B cell (primary cell): Measurements from ENCODE around the gene NRG2. TPM values are rescaled to one million over a fixed set of nuclear protein-coding genes. Genes with fewer than 3 reads are reported as not detected.
A peak's percentile ranks its signal among the peaks of the same experiment; 100 is the strongest.

Experiments
- ATAC-seq: fragments of 200-7000 bp; cut with Tn5 transposase; one replicate; pipeline ENCODE4 v1.10.0; 2021; ENCODE audit warnings: low read depth, mild to moderate bottlenecking, moderate number of reproducible peaks, moderate library complexity
- CTCF ChIA-PET: fragments of 350-600 bp; sonication (Branson Sonifier 250); formaldehyde crosslinking; loops from one replicate; lab custom pipeline; 2021; ENCODE audit warnings: antibody characterized with exemption, inconsistent platforms; lab: Charles Lee
- POLR2A ChIA-PET: fragments of 350-600 bp; sonication (Branson Sonifier 250); formaldehyde crosslinking; loops from one replicate; lab custom pipeline; 2021; ENCODE audit warnings: antibody characterized with exemption; lab: Charles Lee
- DNase-seq: peaks from one replicate; pipeline ENCODE4 v3.0.0; 2013
- H2AFZ ChIP-seq: 2 replicates; pipeline ENCODE4 v1.6.1; 2012; ENCODE audit warnings: mild to moderate bottlenecking, low read depth, low read length; ENCODE audit not compliant: insufficient read depth, poor library complexity, severe bottlenecking
- H3K27ac ChIP-seq, 2 donors: 1 replicate in 1 of 2; 2 replicates in 1 of 2; pipeline ENCODE4 v1.5.1; 2012 to 2013; ENCODE audit warnings: low read length in 2 of 2, mild to moderate bottlenecking in 2 of 2, moderate library complexity in 1 of 2
- H3K27me3 ChIP-seq, 4 experiments: fragments of 200-600 bp in 1 of 4; sonication (generic) in 1 of 4; replicated peaks in 1 of 4; 1 replicate in 2 of 4; 2 replicates in 2 of 4; pipeline versions ENCODE4 v1.6.1 to v1.7.0; 2013 to 2016; ENCODE audit warnings: low read length in 3 of 4, mild to moderate bottlenecking in 2 of 4, mixed read lengths in 1 of 4, moderate library complexity in 1 of 4; ENCODE audit not compliant: insufficient read depth in 4 of 4, control insufficient read depth in 3 of 4; ENCODE audit errors: control extremely low read depth in 1 of 4
- H3K36me3 ChIP-seq, 2 experiments: replicated peaks in 1 of 2; 1 replicate in 1 of 2; 2 replicates in 1 of 2; pipeline versions ENCODE4 v1.6.1 to v1.7.1; 2013; ENCODE audit warnings: low read length in 1 of 2; ENCODE audit not compliant: insufficient read depth in 2 of 2, control insufficient read depth in 1 of 2; ENCODE audit errors: control extremely low read depth in 1 of 2, extremely low read depth in 1 of 2
- H3K4me1 ChIP-seq, 2 donors: fragments of 200-600 bp in 1 of 2; sonication (generic) in 1 of 2; 1 replicate in 1 of 2; 2 replicates in 1 of 2; pipeline versions ENCODE4 v1.5.1 to v1.6.1; 2013 to 2017; ENCODE audit warnings: low read length in 2 of 2; ENCODE audit not compliant: control insufficient read depth in 2 of 2, insufficient read depth in 2 of 2
- H3K4me2 ChIP-seq: replicated peaks from 2 replicates; pipeline ENCODE3; 2012; ENCODE audit warnings: mild to moderate bottlenecking, low read depth, low read length; ENCODE audit not compliant: poor library complexity, severe bottlenecking
- H3K4me3 ChIP-seq, 5 experiments: fragments of 200-600 bp in 1 of 5; sonication (generic) in 1 of 5; 1 replicate in 3 of 5; 2 replicates in 2 of 5; pipeline versions ENCODE4 v1.5.1 to v1.7.0; 2011 to 2016; ENCODE audit warnings: low read length in 4 of 5, mild to moderate bottlenecking in 4 of 5, low read depth in 2 of 5, control low read depth in 1 of 5, moderate library complexity in 1 of 5; ENCODE audit not compliant: insufficient read depth in 1 of 5; ENCODE audit errors: control extremely low read depth in 1 of 5, extremely low read depth in 1 of 5
- H3K79me2 ChIP-seq: fragments of 200-600 bp; sonication (generic); one replicate; pipeline ENCODE4 v1.6.0; 2016; ENCODE audit warnings: low read length; ENCODE audit not compliant: control insufficient read depth, insufficient read depth
- H3K9ac ChIP-seq: fragments of 200-600 bp; sonication (generic); 2 replicates; pipeline ENCODE4 v1.6.1; 2017; ENCODE audit warnings: mild to moderate bottlenecking, low read length, moderate library complexity
- H3K9me3 ChIP-seq, 3 donors: one replicate each; pipeline versions ENCODE4 v1.6.1 to v1.7.1; 2013; ENCODE audit warnings: low read length in 2 of 3; ENCODE audit not compliant: control insufficient read depth in 2 of 3, insufficient read depth in 1 of 3; ENCODE audit errors: control extremely low read depth in 1 of 3
- H4K20me1 ChIP-seq: 2 replicates; pipeline ENCODE4 v1.6.0; 2012; ENCODE audit warnings: mild to moderate bottlenecking, low read length; ENCODE audit not compliant: insufficient read depth, control insufficient read depth, poor library complexity, severe bottlenecking
- H3K27ac Mint-ChIP-seq: one replicate; pipeline ENCODE4 v1.8.0; 2021; ENCODE audit warnings: mixed read lengths
- H3K27me3 Mint-ChIP-seq: one replicate; pipeline ENCODE4 v1.8.0; 2021; ENCODE audit warnings: mixed read lengths
- H3K4me1 Mint-ChIP-seq: one replicate; pipeline ENCODE4 v1.8.0; 2021; ENCODE audit warnings: mixed read lengths
- H3K4me3 Mint-ChIP-seq: one replicate; pipeline ENCODE4 v1.8.0; 2021; ENCODE audit warnings: mixed read lengths
- H3K9me3 Mint-ChIP-seq: one replicate; pipeline ENCODE4 v1.8.0; 2022; ENCODE audit warnings: mixed read lengths; ENCODE audit not compliant: insufficient read depth
- EZH2 ChIP-seq: IDR thresholded peaks from 2 replicates; pipeline ENCODE4 v1.6.1; 2012; ENCODE audit warnings: borderline replicate concordance, low read depth, mild to moderate bottlenecking, moderate library complexity, low read length; ENCODE audit not compliant: insufficient read depth, poor library complexity, severe bottlenecking
- WGBS: methylation state at CpG from one replicate; pipeline ENCODE4 v1.1.5; 2013; ENCODE audit warnings: missing lambda C conversion rate; ENCODE audit not compliant: insufficient coverage; 5-methylcytosine and 5-hydroxymethylcytosine counted together
- intact Hi-C: fragments of 100-400 bp; cut with micrococcal nuclease; formaldehyde crosslinking; loops from one replicate; pipeline ENCODE4 v1.10.0; 2022
- polyA plus RNA-seq: library from polyadenylated mRNA; depleted of rRNA; stranded (reverse); fragments of >200 nt; gene quantifications from 2 replicates; pipeline ENCODE4 v1.2.3, GENCODE V29; 2012
- total RNA-seq, 2 donors: library from RNA; stranded (reverse); fragments of 120-200 nt in 1 of 2; gene quantifications; 1 replicate in 1 of 2; 2 replicates in 1 of 2; pipeline versions ENCODE4 v1.2.3 to v1.2.4, GENCODE V29; 2013 to 2022
- TF ChIP-seq, protein P1 (sequence below): fragments of 200-600 bp; IDR thresholded peaks from one replicate; pipeline ENCODE4 v1.8.0; 2022; ENCODE audit warnings: antibody characterized with exemption, mild to moderate bottlenecking

Gene NRG2
- total and polyA plus RNA-seq, 2 donors (not counting 1 experiment from before 2014, with no cell fraction given), result 0.13 to 0.15 TPM

DNA sequence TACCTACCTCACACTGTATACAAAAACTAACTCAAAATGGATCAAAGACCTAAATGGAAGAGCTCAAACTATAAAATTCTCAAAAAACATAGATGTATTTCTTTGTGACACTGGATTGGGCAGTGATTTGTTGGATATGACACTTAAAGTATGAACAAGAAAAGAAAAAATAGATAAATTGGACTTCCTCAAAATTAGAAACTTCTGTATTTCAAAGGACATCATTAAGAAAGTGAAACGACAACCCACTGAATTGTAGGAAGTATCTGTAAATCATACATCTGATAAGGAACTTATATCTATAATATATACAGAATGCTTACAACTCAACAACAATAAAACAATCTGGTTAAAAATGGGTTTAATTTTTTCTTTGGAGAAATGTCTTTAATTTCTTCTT lies 96.7 kb downstream of the NRG2 start:
- ChIA-PET POLR2A (no interaction called here), CTCF (no interaction called here)
- Histone ChIP-seq H3K27ac (peak overlapping the region in 1 of 2 donors; percentile 71), H3K27me3 (peaks cover 0 to 4% (median 1%) of the 10 kb centered on the region in 4 experiments), H2AFZ (peak overlapping the region; percentile 23), H3K4me2 (peak overlapping the region; percentile 63), H3K36me3 (no peaks in the 10 kb centered on the region), H4K20me1 (no peaks in the 10 kb centered on the region), H3K4me3 (peak overlapping the region in 1 of 5 experiments; percentile 44), H3K79me2 (no peaks in the 10 kb centered on the region), H3K9ac (peak overlapping the region; percentile 41), H3K4me1 (peaks cover 7 to 18% of the 10 kb centered on the region in 2 donors), H3K9me3 (peaks cover 3% of the 10 kb centered on the region in 3 donors)
- ATAC-seq, result peak; percentile 10
- TF ChIP-seq, protein P1, sequence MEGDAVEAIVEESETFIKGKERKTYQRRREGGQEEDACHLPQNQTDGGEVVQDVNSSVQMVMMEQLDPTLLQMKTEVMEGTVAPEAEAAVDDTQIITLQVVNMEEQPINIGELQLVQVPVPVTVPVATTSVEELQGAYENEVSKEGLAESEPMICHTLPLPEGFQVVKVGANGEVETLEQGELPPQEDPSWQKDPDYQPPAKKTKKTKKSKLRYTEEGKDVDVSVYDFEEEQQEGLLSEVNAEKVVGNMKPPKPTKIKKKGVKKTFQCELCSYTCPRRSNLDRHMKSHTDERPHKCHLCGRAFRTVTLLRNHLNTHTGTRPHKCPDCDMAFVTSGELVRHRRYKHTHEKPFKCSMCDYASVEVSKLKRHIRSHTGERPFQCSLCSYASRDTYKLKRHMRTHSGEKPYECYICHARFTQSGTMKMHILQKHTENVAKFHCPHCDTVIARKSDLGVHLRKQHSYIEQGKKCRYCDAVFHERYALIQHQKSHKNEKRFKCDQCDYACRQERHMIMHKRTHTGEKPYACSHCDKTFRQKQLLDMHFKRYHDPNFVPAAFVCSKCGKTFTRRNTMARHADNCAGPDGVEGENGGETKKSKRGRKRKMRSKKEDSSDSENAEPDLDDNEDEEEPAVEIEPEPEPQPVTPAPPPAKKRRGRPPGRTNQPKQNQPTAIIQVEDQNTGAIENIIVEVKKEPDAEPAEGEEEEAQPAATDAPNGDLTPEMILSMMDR, result no peak
- no peak for TF ChIP-seq EZH2
- no peaks in the 10 kb centered on the region for H3K9me3 Mint-ChIP-seq
- peak overlapping the region; percentile 16 for H3K27ac Mint-ChIP-seq
- peak overlapping the region; percentile 27 for H3K4me3 Mint-ChIP-seq
- H3K27me3 Mint-ChIP-seq, result peaks cover 20% of the 10 kb centered on the region
- intact Hi-C loops, result no loop called here
- DNase-seq, result peak; percentile 44
- WGBS, result no CpG with 5 or more reads among the region's 1 CpG
- peaks cover 26% of the 10 kb centered on the region for H3K4me1 Mint-ChIP-seq

DNA sequence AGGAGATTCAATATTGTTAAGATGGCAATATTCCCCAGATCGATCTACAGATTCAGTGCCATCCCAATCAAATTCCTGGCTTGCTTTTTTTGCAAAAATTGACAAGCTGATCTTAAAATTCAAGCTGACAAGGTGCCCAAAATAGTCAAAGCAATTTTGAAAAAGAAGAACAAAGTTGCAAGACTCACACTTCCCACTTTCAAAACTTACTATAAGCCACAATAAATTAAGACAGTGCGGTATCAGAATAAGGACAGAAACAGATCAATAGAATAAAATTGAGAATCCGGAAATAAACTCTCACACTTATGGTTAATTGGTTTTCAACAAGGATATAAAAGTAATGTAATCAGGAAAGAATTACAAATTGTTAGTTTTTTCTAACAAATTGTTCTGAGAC lies 97.1 kb downstream of the NRG2 start:
- Histone ChIP-seq H3K4me2 (peak overlapping the region; percentile 63), H3K4me1 (peaks cover 7 to 18% of the 10 kb centered on the region in 2 donors), H3K4me3 (peak overlapping the region in 1 of 5 experiments; percentile 44), H3K9me3 (peaks cover 3% of the 10 kb centered on the region in 3 donors), H2AFZ (peak overlapping the region; percentile 23), H3K9ac (peak overlapping the region; percentile 41), H3K79me2 (no peaks in the 10 kb centered on the region), H3K27ac (peak overlapping the region in 1 of 2 donors; percentile 71), H3K27me3 (peaks cover 0 to 2% (median 0%) of the 10 kb centered on the region in 4 experiments), H4K20me1 (no peaks in the 10 kb centered on the region), H3K36me3 (no peaks in the 10 kb centered on the region)
- no peak for ATAC-seq
- no peak for DNase-seq
- WGBS, result no CpG with 5 or more reads among the region's 3 CpGs
- Mint-ChIP-seq H3K27ac (peak overlapping the region; percentile 16), H3K4me3 (peak overlapping the region; percentile 27), H3K27me3 (peaks cover 17% of the 10 kb centered on the region), H3K9me3 (no peaks in the 10 kb centered on the region), H3K4me1 (peaks cover 26% of the 10 kb centered on the region)
- POLR2A ChIA-PET, result no interaction called here
- CTCF ChIA-PET, result no interaction called here
- TF ChIP-seq EZH2, result no peak
- TF ChIP-seq, protein P1, result no peak
- intact Hi-C loops, result no loop called here
